HepG2 (cell line): Measurements from ENCODE around the gene MVP. TPM values are rescaled to one million over a fixed set of nuclear protein-coding genes. Genes with fewer than 3 reads are reported as not detected.

Source experiments
- AGO2 ChIP-seq: fragments of 200-400 bp; formaldehyde crosslinking; optimal IDR thresholded peaks from 2 replicates; pipeline ENCODE3; 2017; ENCODE audit warnings: mild to moderate bottlenecking, low read depth, low read length, moderate library complexity
- ARNT ChIP-seq: fragments of 450-650 bp; IDR thresholded peaks from 2 replicates; pipeline ENCODE4 v1.6.1; 2017
- ARNTL ChIP-seq: sonication (generic); formaldehyde crosslinking; IDR thresholded peaks from 2 replicates; pipeline ENCODE4 v1.4.0; 2020; ENCODE audit warnings: mild to moderate bottlenecking, missing genetic modification reagents
- ATF1 ChIP-seq: IDR thresholded peaks from 2 replicates; pipeline ENCODE4 v1.6.1; 2016; ENCODE audit warnings: mild to moderate bottlenecking, control low read depth
- FLYWCH1 ChIP-seq: sonication (generic); formaldehyde crosslinking; IDR thresholded peaks from 2 replicates; pipeline ENCODE4 v1.8.1; 2023; ENCODE audit warnings: mild to moderate bottlenecking, missing genetic modification reagents
- FOXA3 ChIP-seq: IDR thresholded peaks from 2 replicates; pipeline ENCODE4 v1.6.1; 2016; ENCODE audit warnings: missing genetic modification reagents, missing compliant biosample characterization
- FOXP1 ChIP-seq, 2 experiments: fragments of 450-650 bp in 1 of 2; IDR thresholded peaks; 2 replicates each; pipeline ENCODE4 v1.6.1; 2017 to 2018; ENCODE audit warnings: antibody characterized with exemption in 1 of 2
- MEF2D ChIP-seq: sonication (generic); formaldehyde crosslinking; IDR thresholded peaks from 2 replicates; pipeline ENCODE4 v1.5.1; 2020; ENCODE audit warnings: mild to moderate bottlenecking, missing genetic modification reagents
- SP5 ChIP-seq: IDR thresholded peaks from 2 replicates; pipeline ENCODE4 v1.6.1; 2016; ENCODE audit warnings: low read depth, borderline replicate concordance
- STAG1 ChIP-seq: sonication (generic); formaldehyde crosslinking; IDR thresholded peaks from 2 replicates; pipeline ENCODE4 v1.4.0; 2020; ENCODE audit warnings: missing genetic modification reagents
- TBL1XR1 ChIP-seq: fragments of 150-350 bp; IDR thresholded peaks from 2 replicates; pipeline ENCODE4 v1.6.1; 2014; ENCODE audit warnings: borderline replicate concordance, low read length; ENCODE audit not compliant: partially characterized antibody
- ZFP41 ChIP-seq: sonication (generic); formaldehyde crosslinking; IDR thresholded peaks from 2 replicates; pipeline ENCODE4 v1.4.0; 2020; ENCODE audit warnings: mild to moderate bottlenecking, missing genetic modification reagents, borderline replicate concordance
- ZNF205 ChIP-seq: IDR thresholded peaks from 2 replicates; pipeline ENCODE4 v1.6.1; 2018; ENCODE audit warnings: missing biosample characterization, missing genetic modification reagents
- ZNF510 ChIP-seq: sonication (generic); formaldehyde crosslinking; IDR thresholded peaks from 2 replicates; pipeline ENCODE4 v1.4.0; 2020; ENCODE audit warnings: low read depth, mild to moderate bottlenecking, missing genetic modification reagents
- ZNF557 ChIP-seq: sonication (generic); formaldehyde crosslinking; IDR thresholded peaks from 2 replicates; pipeline ENCODE4 v1.4.0; 2020; ENCODE audit warnings: missing genetic modification reagents
- ZNF816 ChIP-seq: sonication (generic); formaldehyde crosslinking; IDR thresholded peaks from 2 replicates; pipeline ENCODE4 v1.8.0; 2022; ENCODE audit warnings: missing genetic modification reagents, mild to moderate bottlenecking, borderline replicate concordance
- polyA plus RNA-seq, 8 experiments: library from polyadenylated mRNA; depleted of rRNA in 3 of 8; stranded (reverse) in 7 of 8; unstranded in 1 of 8; fragments of >200 nt; fragmentation: Illumina TruSeq in 4 of 8; extraction: Trizol in 4 of 8; gene quantifications; 2 replicates each; pipeline versions ENCODE4 v1.2.1 to v1.2.3, GENCODE V29; 2011 to 2016; ENCODE audit warnings: low read depth in 4 of 8, missing spikeins in 1 of 8, mixed read lengths in 1 of 8; ENCODE audit not compliant: insufficient read depth in 1 of 8
- total RNA-seq, 5 experiments: library from RNA; depleted of rRNA; stranded (reverse); fragments of >200 nt; fragmentation: Illumina TruSeq; extraction: Trizol; gene quantifications; 2 replicates each; pipeline ENCODE4 v1.2.3, GENCODE V29; 2016; ENCODE audit warnings: low read depth in 1 of 5
- TF ChIP-seq, protein P1 (sequence below): IDR thresholded peaks from 2 replicates; pipeline ENCODE4 v1.6.1; 2012; ENCODE audit warnings: low read length, improper control_type of control experiment
- TF ChIP-seq, protein P2 (sequence below): sonication (generic); formaldehyde crosslinking; IDR thresholded peaks from 2 replicates; pipeline ENCODE4 v1.4.0; 2020; ENCODE audit warnings: missing genetic modification reagents
- TF ChIP-seq, protein P3 (sequence below): sonication (generic); formaldehyde crosslinking; IDR thresholded peaks from 2 replicates; pipeline ENCODE4 v1.5.1; 2020; ENCODE audit warnings: mild to moderate bottlenecking, missing genetic modification reagents, borderline replicate concordance
- TF ChIP-seq, protein P4 (sequence below): sonication (generic); formaldehyde crosslinking; IDR thresholded peaks from 2 replicates; pipeline ENCODE4 v1.8.0; 2022; ENCODE audit warnings: mild to moderate bottlenecking, missing genetic modification reagents
- TF ChIP-seq, protein P5 (sequence below): conservative IDR thresholded peaks from 2 replicates; pipeline ENCODE4 v1.6.1; 2018; ENCODE audit warnings: missing genetic modification reagents

MVP gene
- total and polyA plus RNA-seq, 2 of the 13 experiments (the other 11 are each of a cell fraction or from before 2014, with no cell fraction given), result 22.9 to 43.5 TPM

DNA sequence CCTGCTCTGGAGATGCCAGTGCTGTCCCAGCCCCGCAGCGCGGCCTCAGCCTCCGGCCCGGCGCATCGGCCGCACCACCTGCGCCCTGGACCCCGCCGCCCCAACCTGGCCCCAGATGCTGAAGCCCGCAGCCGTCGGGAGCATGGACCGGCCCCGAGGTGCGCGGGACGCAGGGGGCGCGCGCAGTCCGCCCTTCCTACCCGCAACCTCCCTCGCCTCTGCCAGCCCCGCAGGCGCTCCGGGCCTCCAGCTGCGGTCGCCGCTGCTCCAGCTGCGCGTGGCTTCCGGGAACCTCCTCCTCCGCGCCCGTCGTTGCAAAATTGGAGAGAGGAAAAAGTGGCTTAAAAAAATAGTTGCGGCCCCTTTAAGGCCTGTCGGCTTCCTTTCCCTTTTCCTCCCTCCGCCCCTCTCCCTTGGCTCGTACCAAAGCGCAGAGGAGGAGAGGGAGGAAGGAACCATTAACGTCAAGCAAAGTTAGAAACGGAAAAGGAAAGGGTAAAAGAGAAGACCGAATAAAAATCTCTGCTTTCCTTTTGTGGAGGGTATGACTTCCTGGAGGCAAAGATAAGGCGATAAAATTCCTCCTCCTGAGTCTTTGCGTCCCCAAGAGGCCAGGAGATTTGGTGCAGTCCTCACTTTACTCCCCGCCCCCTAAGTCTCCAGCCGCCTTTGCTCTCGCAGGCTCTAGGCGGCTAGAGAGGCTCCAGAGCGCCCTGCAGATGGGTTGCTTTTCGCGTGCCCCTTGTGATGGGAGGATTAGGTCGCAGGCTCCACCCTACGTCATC lies 42.8 kb downstream of the MVP start, which contains the start of gene CDIPT (continued):
- TF ChIP-seq, protein P1, sequence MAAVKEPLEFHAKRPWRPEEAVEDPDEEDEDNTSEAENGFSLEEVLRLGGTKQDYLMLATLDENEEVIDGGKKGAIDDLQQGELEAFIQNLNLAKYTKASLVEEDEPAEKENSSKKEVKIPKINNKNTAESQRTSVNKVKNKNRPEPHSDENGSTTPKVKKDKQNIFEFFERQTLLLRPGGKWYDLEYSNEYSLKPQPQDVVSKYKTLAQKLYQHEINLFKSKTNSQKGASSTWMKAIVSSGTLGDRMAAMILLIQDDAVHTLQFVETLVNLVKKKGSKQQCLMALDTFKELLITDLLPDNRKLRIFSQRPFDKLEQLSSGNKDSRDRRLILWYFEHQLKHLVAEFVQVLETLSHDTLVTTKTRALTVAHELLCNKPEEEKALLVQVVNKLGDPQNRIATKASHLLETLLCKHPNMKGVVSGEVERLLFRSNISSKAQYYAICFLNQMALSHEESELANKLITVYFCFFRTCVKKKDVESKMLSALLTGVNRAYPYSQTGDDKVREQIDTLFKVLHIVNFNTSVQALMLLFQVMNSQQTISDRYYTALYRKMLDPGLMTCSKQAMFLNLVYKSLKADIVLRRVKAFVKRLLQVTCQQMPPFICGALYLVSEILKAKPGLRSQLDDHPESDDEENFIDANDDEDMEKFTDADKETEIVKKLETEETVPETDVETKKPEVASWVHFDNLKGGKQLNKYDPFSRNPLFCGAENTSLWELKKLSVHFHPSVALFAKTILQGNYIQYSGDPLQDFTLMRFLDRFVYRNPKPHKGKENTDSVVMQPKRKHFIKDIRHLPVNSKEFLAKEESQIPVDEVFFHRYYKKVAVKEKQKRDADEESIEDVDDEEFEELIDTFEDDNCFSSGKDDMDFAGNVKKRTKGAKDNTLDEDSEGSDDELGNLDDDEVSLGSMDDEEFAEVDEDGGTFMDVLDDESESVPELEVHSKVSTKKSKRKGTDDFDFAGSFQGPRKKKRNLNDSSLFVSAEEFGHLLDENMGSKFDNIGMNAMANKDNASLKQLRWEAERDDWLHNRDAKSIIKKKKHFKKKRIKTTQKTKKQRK, result no peak
- TF ChIP-seq, protein P2, sequence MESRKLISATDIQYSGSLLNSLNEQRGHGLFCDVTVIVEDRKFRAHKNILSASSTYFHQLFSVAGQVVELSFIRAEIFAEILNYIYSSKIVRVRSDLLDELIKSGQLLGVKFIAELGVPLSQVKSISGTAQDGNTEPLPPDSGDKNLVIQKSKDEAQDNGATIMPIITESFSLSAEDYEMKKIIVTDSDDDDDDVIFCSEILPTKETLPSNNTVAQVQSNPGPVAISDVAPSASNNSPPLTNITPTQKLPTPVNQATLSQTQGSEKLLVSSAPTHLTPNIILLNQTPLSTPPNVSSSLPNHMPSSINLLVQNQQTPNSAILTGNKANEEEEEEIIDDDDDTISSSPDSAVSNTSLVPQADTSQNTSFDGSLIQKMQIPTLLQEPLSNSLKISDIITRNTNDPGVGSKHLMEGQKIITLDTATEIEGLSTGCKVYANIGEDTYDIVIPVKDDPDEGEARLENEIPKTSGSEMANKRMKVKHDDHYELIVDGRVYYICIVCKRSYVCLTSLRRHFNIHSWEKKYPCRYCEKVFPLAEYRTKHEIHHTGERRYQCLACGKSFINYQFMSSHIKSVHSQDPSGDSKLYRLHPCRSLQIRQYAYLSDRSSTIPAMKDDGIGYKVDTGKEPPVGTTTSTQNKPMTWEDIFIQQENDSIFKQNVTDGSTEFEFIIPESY (CRISPR knock-in tag), result peak; percentile 89
- no peak for TF ChIP-seq ZNF816 (CRISPR knock-in tag)
- TF ChIP-seq ARNTL (CRISPR knock-in tag), result peak; percentile 31; the same call in 1 of the 2 replicates
- TF ChIP-seq STAG1 (CRISPR knock-in tag), result peak; percentile 63
- no peak for TF ChIP-seq FOXP1 (IDR thresholded peaks at IDR 0.05)
- peak; percentile 60 for TF ChIP-seq FOXP1 (CRISPR knock-in tag; IDR thresholded peaks at IDR 0.05)
- TF ChIP-seq MEF2D (CRISPR knock-in tag), result 0 out of 2 replicates have a peak, but pooled peaks have one; percentile 67
- peak; percentile 41; the same call in 1 of the 2 replicates for TF ChIP-seq ZNF205 (CRISPR knock-in tag)
- TF ChIP-seq TBL1XR1, result peak; percentile 43
- no peak for TF ChIP-seq ARNT
- TF ChIP-seq, protein P3, sequence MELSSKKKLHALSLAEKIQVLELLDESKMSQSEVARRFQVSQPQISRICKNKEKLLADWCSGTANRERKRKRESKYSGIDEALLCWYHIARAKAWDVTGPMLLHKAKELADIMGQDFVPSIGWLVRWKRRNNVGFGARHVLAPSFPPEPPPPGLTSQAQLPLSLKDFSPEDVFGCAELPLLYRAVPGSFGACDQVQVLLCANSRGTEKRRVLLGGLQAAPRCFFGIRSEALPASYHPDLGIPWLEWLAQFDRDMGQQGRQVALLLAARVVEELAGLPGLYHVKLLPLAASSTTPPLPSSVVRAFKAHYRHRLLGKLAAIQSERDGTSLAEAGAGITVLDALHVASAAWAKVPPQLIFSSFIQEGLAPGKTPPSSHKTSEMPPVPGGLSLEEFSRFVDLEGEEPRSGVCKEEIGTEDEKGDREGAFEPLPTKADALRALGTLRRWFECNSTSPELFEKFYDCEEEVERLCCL, result no peak
- no peak for TF ChIP-seq ZNF557 (CRISPR knock-in tag)
- peak; percentile 69 for TF ChIP-seq AGO2
- TF ChIP-seq FLYWCH1 (CRISPR knock-in tag), result no peak
- peak; percentile 53; the same call in 1 of the 2 replicates for TF ChIP-seq ZNF510
- peak; percentile 86 for TF ChIP-seq ATF1
- TF ChIP-seq ZFP41 (CRISPR knock-in tag), result no peak
- TF ChIP-seq FOXA3 (CRISPR knock-in tag), result peak; percentile 70
- TF ChIP-seq, protein P4, sequence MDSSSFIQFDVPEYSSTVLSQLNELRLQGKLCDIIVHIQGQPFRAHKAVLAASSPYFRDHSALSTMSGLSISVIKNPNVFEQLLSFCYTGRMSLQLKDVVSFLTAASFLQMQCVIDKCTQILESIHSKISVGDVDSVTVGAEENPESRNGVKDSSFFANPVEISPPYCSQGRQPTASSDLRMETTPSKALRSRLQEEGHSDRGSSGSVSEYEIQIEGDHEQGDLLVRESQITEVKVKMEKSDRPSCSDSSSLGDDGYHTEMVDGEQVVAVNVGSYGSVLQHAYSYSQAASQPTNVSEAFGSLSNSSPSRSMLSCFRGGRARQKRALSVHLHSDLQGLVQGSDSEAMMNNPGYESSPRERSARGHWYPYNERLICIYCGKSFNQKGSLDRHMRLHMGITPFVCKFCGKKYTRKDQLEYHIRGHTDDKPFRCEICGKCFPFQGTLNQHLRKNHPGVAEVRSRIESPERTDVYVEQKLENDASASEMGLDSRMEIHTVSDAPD (CRISPR knock-in tag), result no peak
- TF ChIP-seq, protein P5, sequence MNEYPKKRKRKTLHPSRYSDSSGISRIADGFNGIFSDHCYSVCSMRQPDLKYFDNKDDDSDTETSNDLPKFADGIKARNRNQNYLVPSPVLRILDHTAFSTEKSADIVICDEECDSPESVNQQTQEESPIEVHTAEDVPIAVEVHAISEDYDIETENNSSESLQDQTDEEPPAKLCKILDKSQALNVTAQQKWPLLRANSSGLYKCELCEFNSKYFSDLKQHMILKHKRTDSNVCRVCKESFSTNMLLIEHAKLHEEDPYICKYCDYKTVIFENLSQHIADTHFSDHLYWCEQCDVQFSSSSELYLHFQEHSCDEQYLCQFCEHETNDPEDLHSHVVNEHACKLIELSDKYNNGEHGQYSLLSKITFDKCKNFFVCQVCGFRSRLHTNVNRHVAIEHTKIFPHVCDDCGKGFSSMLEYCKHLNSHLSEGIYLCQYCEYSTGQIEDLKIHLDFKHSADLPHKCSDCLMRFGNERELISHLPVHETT (CRISPR knock-in tag), result no peak; the same call in 1 of the 2 replicates
- peak; percentile 79 for TF ChIP-seq SP5 (CRISPR knock-in tag)
